HepG2 (cell line): ENCODE results near the gene MRPL27. TPM values are rescaled to one million over a fixed set of nuclear protein-coding genes. Genes with fewer than 3 reads are reported as not detected.

Source experiments
- ARHGAP35 ChIP-seq: sonication (generic); formaldehyde crosslinking; IDR thresholded peaks from 2 replicates; pipeline ENCODE4 v1.9.0; 2022; ENCODE audit warnings: mild to moderate bottlenecking, inconsistent platforms, moderate library complexity, missing genetic modification reagents, borderline replicate concordance
- CHD4 ChIP-seq: fragments of 200-600 bp; sonication (generic); IDR thresholded peaks from 2 replicates; pipeline ENCODE4 v1.7.0; 2017; ENCODE audit warnings: mild to moderate bottlenecking, low read length, borderline replicate concordance
- ETV6 ChIP-seq: sonication (generic); formaldehyde crosslinking; conservative IDR thresholded peaks from 2 replicates; pipeline ENCODE4 v1.4.0; 2020; ENCODE audit warnings: missing genetic modification reagents
- HOXD1 ChIP-seq: sonication (generic); formaldehyde crosslinking; IDR thresholded peaks from 2 replicates; pipeline ENCODE4 v1.5.0; 2020; ENCODE audit warnings: missing genetic modification reagents
- IRF2 ChIP-seq: IDR thresholded peaks from 2 replicates; pipeline ENCODE4 v1.6.1; 2018; ENCODE audit warnings: missing genetic modification reagents, missing compliant biosample characterization
- KDM3A ChIP-seq: IDR thresholded peaks from 2 replicates; pipeline ENCODE4 v1.6.1; 2018; ENCODE audit warnings: low read depth, missing compliant biosample characterization
- MED1 ChIP-seq: sonication (generic); formaldehyde crosslinking; IDR thresholded peaks from 2 replicates; pipeline ENCODE4 v1.4.0; 2020; ENCODE audit warnings: missing genetic modification reagents
- NFE2 ChIP-seq: sonication (generic); formaldehyde crosslinking; IDR thresholded peaks from 2 replicates; pipeline ENCODE4 v1.4.0; 2020; ENCODE audit warnings: missing genetic modification reagents
- NFIC ChIP-seq: IDR thresholded peaks from 2 replicates; pipeline ENCODE4 v1.6.1; 2012; ENCODE audit warnings: mild to moderate bottlenecking, low read length, inconsistent platforms
- RCOR2 ChIP-seq: IDR thresholded peaks from 2 replicates; pipeline ENCODE4 v1.6.1; 2016; ENCODE audit warnings: missing biosample characterization, missing genetic modification reagents
- TFAP4 ChIP-seq: sonication (generic); IDR thresholded peaks from 2 replicates; pipeline ENCODE4 v1.6.1; 2016; ENCODE audit warnings: low read depth, borderline replicate concordance
- ZBED4 ChIP-seq: sonication (generic); formaldehyde crosslinking; IDR thresholded peaks from 2 replicates; pipeline ENCODE4 v1.4.0; 2020; ENCODE audit warnings: missing genetic modification reagents, borderline replicate concordance
- ZFP37 ChIP-seq: sonication (generic); formaldehyde crosslinking; IDR thresholded peaks from 2 replicates; pipeline ENCODE4 v1.4.0; 2020; ENCODE audit warnings: missing genetic modification reagents, borderline replicate concordance
- ZKSCAN8 ChIP-seq: IDR thresholded peaks from 2 replicates; pipeline ENCODE4 v1.6.1; 2016; ENCODE audit warnings: borderline replicate concordance, missing genetic modification reagents, missing compliant biosample characterization
- ZNF225 ChIP-seq: sonication (generic); formaldehyde crosslinking; IDR thresholded peaks from 2 replicates; pipeline ENCODE4 v1.4.0; 2020; ENCODE audit warnings: mild to moderate bottlenecking, missing genetic modification reagents
- ZNF501 ChIP-seq: sonication (generic); formaldehyde crosslinking; IDR thresholded peaks from 2 replicates; pipeline ENCODE4 v1.5.1; 2020; ENCODE audit warnings: mild to moderate bottlenecking, moderate library complexity, missing genetic modification reagents
- ZNF510 ChIP-seq: sonication (generic); formaldehyde crosslinking; IDR thresholded peaks from 2 replicates; pipeline ENCODE4 v1.4.0; 2020; ENCODE audit warnings: low read depth, mild to moderate bottlenecking, missing genetic modification reagents
- ZNF710 ChIP-seq: sonication (generic); formaldehyde crosslinking; IDR thresholded peaks from 2 replicates; pipeline ENCODE4 v1.5.0; 2020; ENCODE audit warnings: mild to moderate bottlenecking, missing genetic modification reagents, borderline replicate concordance
- ZNF761 ChIP-seq: sonication (generic); formaldehyde crosslinking; conservative IDR thresholded peaks from 2 replicates; pipeline ENCODE4 v1.4.0; 2020; ENCODE audit warnings: mild to moderate bottlenecking, missing genetic modification reagents
- ZSCAN30 ChIP-seq: sonication (generic); formaldehyde crosslinking; IDR thresholded peaks from 2 replicates; pipeline ENCODE4 v1.5.0; 2020; ENCODE audit warnings: mild to moderate bottlenecking, missing genetic modification reagents
- polyA plus RNA-seq, 8 experiments: library from polyadenylated mRNA; depleted of rRNA in 3 of 8; stranded (reverse) in 7 of 8; unstranded in 1 of 8; fragments of >200 nt; fragmentation: Illumina TruSeq in 4 of 8; extraction: Trizol in 4 of 8; gene quantifications; 2 replicates each; pipeline versions ENCODE4 v1.2.1 to v1.2.3, GENCODE V29; 2011 to 2016; ENCODE audit warnings: low read depth in 4 of 8, missing spikeins in 1 of 8, mixed read lengths in 1 of 8; ENCODE audit not compliant: insufficient read depth in 1 of 8
- total RNA-seq, 5 experiments: library from RNA; depleted of rRNA; stranded (reverse); fragments of >200 nt; fragmentation: Illumina TruSeq; extraction: Trizol; gene quantifications; 2 replicates each; pipeline ENCODE4 v1.2.3, GENCODE V29; 2016; ENCODE audit warnings: low read depth in 1 of 5

Gene MRPL27
- total and polyA plus RNA-seq, 2 of the 13 experiments (the other 11 are each of a cell fraction or from before 2014, with no cell fraction given): 137 to 217 TPM

- TF ChIP-seq ZNF710 (CRISPR knock-in tag): peak; percentile 48; the same call in 1 of the 2 replicates
- no peak for TF ChIP-seq ZSCAN30 (CRISPR knock-in tag)
- TF ChIP-seq ARHGAP35: peak; percentile 57; the same call in 1 of the 2 replicates
- TF ChIP-seq NFE2 (CRISPR knock-in tag): no peak
- no peak for TF ChIP-seq ETV6 (CRISPR knock-in tag)
- TF ChIP-seq IRF2: no peak; the same call in 1 of the 2 replicates
- TF ChIP-seq ZKSCAN8 (CRISPR knock-in tag): no peak
- peak; percentile 89 for TF ChIP-seq ZNF501 (CRISPR knock-in tag)
- peak; percentile 70; the same call in 1 of the 2 replicates for TF ChIP-seq MED1
- no peak for TF ChIP-seq ZNF761 (CRISPR knock-in tag)
- peak; percentile 68; the same call in 1 of the 2 replicates for TF ChIP-seq HOXD1
- peak; percentile 61; the same call in 1 of the 2 replicates for TF ChIP-seq ZFP37
- TF ChIP-seq RCOR2 (CRISPR knock-in tag): no peak
- 0 out of 2 replicates have a peak, but pooled peaks have one; percentile 15 for TF ChIP-seq ZNF510
- peak; percentile 65; the same call in 1 of the 2 replicates for TF ChIP-seq CHD4
- TF ChIP-seq NFIC: no peak
- TF ChIP-seq ZNF225: peak; percentile 62; the same call in 1 of the 2 replicates
- 0 out of 2 replicates have a peak, but pooled peaks have one; percentile 60 for TF ChIP-seq KDM3A
- TF ChIP-seq TFAP4: no peak
- peak; percentile 60; the same call in 1 of the 2 replicates for TF ChIP-seq ZBED4 (CRISPR knock-in tag)
Measured at GRCh38 chr17:50345432-50346312, 27.3 kb downstream of the MRPL27 start, which contains the start of gene XYLT2 (continued).
